ENCODE measurements around the gene OR2A14. TPM values are rescaled to one million over a fixed set of nuclear protein-coding genes. Genes with fewer than 3 reads are reported as not detected.

OR2A14 gene
- total RNA-seq: not detected in 2 replicates

GRCh38 chr7:144122876-144123275 is at the start of gene OR2A14:
OR2A14 (plus strand) TSS chr7:144123176; CDS start chr7:144129113, 5,937 bp downstream.

GRCh38 chr7:144085978-144086377 is 37.0 kb upstream of the OR2A14 start, which contains the start of gene OR2A12:
OR2A12 (plus strand) TSS chr7:144086278; CDS start chr7:144095108, 8,830 bp downstream.

GRCh38 chr7:144109283-144109682 is 13.7 kb upstream of the OR2A14 start, which contains the start of gene OR2A2:
OR2A2 (plus strand) TSS chr7:144109583; CDS start chr7:144109583, 0 bp downstream.

Other genes starting within 250 kb of the OR2A14 start
- gene TCAF1, start 221.0 kb upstream of the OR2A14 start, total RNA-seq: 37.4 and 43.4 TPM in 2 replicates
- not detected in 2 replicates for gene OR2F2, start 187.9 kb upstream of the OR2A14 start, total RNA-seq
- not detected in 2 replicates for gene OR2F1, start 168.3 kb upstream of the OR2A14 start, total RNA-seq
- gene OR6B1, start 122.9 kb upstream of the OR2A14 start, total RNA-seq: not detected in 2 replicates
- gene OR2A5, start 74.2 kb upstream of the OR2A14 start, total RNA-seq: not detected in 2 replicates
- not detected in 2 replicates for gene OR2A25, start 53.4 kb upstream of the OR2A14 start, total RNA-seq
- not detected in 2 replicates for gene OR2A12, start 36.9 kb upstream of the OR2A14 start, total RNA-seq
- gene OR2A2, start 13.6 kb upstream of the OR2A14 start, total RNA-seq: not detected in 2 replicates
- gene CTAGE4, start 60.3 kb downstream of the OR2A14 start, total RNA-seq: 0.09 TPM in 1 of 2 replicates, not detected in the other
- gene ARHGEF35, start 72.7 kb downstream of the OR2A14 start, total RNA-seq: under 0.01 and 0.43 TPM in 2 replicates
- not detected in 2 replicates for gene OR2A42, start 116.4 kb downstream of the OR2A14 start, total RNA-seq
- not detected in 2 replicates for gene OR2A7, start 141.6 kb downstream of the OR2A14 start, total RNA-seq
- not detected in 2 replicates for gene CTAGE8, start 146.1 kb downstream of the OR2A14 start, total RNA-seq
- gene OR2A1, start 189.2 kb downstream of the OR2A14 start, total RNA-seq: under 0.01 TPM in 1 of 2 replicates, not detected in the other
- 0.11 and 0.34 TPM in 2 replicates for gene ARHGEF5, start 232.2 kb downstream of the OR2A14 start, total RNA-seq

All from dermis lymphatic vessel endothelial cell (primary cell).